Right lobe of liver (tissue), 4 donors: ENCODE measurements around the gene FEM1B.

Experiments used
- CTCF ChIP-seq, 4 donors: fragments of 200-600 bp in 3 of 4; fragments of 450-650 bp in 1 of 4; IDR thresholded peaks; one replicate each; pipeline versions ENCODE4 v1.5.1 to v1.8.0; 2016 to 2022; ENCODE audit warnings: antibody characterized with exemption in 4 of 4, mild to moderate bottlenecking in 2 of 4
- POLR2A ChIP-seq: fragments of 450-650 bp; IDR thresholded peaks from one replicate; pipeline ENCODE4 v1.6.1; 2017; ENCODE audit warnings: antibody characterized with exemption, mild to moderate bottlenecking
- donor health status: DM: no; HTN: no; CAD: no.
- donor health status: DM: no; HTN: no; CAD: no.
- donor health status: DM: no; HTN: yes; CAD: no.

- TF ChIP-seq CTCF (IDR thresholded peaks at IDR 0.05) (no peak), POLR2A (no peak)
Measured at GRCh38 chr15:68235022-68235421, 42.5 kb upstream of the FEM1B start.
